Osteoblast (primary cell): ENCODE data around the gene GALNT10. TPM values are rescaled to one million over a fixed set of nuclear protein-coding genes. Genes with fewer than 3 reads are reported as not detected.

ENCODE experiments used
- DNase-seq: peaks from one replicate; pipeline ENCODE4 v3.0.0; 2011; ENCODE audit warnings: low spot score, mixed read lengths; ENCODE audit not compliant: insufficient read length; ENCODE audit errors: missing footprints
- H2AFZ ChIP-seq: 2 replicates; pipeline ENCODE4 v1.6.0; 2011; ENCODE audit warnings: mild to moderate bottlenecking, low read length
- H3K27ac ChIP-seq: 2 replicates; pipeline ENCODE4 v1.5.1; 2011; ENCODE audit warnings: mild to moderate bottlenecking, low read depth, low read length, moderate library complexity
- H3K27me3 ChIP-seq: 2 replicates; pipeline ENCODE4 v1.6.0; 2012; ENCODE audit warnings: mild to moderate bottlenecking, control low read depth, inconsistent platforms, low read length, moderate library complexity; ENCODE audit not compliant: insufficient read depth
- H3K36me3 ChIP-seq: 2 replicates; pipeline ENCODE4 v1.5.1; 2011; ENCODE audit warnings: mild to moderate bottlenecking, low read length, control low read depth, moderate library complexity; ENCODE audit not compliant: insufficient read depth
- H3K4me1 ChIP-seq: 2 replicates; pipeline ENCODE4 v1.5.1; 2011; ENCODE audit warnings: mild to moderate bottlenecking, low read length, control low read depth, moderate library complexity; ENCODE audit not compliant: insufficient read depth
- H3K4me2 ChIP-seq: 2 replicates; pipeline ENCODE4 v1.6.0; 2011; ENCODE audit warnings: mild to moderate bottlenecking, low read length; ENCODE audit not compliant: insufficient read depth
- H3K4me3 ChIP-seq: fragments of 200-600 bp; sonication (generic); 3 replicates; pipeline ENCODE4 v1.5.1; 2012; ENCODE audit warnings: mild to moderate bottlenecking, low read length, inconsistent platforms; ENCODE audit not compliant: insufficient read depth
- H3K79me2 ChIP-seq: 2 replicates; pipeline ENCODE4 v1.6.0; 2012; ENCODE audit warnings: mild to moderate bottlenecking, low read length, control low read depth, inconsistent platforms; ENCODE audit not compliant: insufficient read depth
- H3K9me3 ChIP-seq: 2 replicates; pipeline ENCODE4 v1.5.1; 2011; ENCODE audit warnings: low read depth, low read length, control low read depth
- H4K20me1 ChIP-seq: 2 replicates; pipeline ENCODE4 v1.6.0; 2012; ENCODE audit warnings: mild to moderate bottlenecking, low read length, control low read depth; ENCODE audit not compliant: insufficient read depth
- total RNA-seq: library from RNA; depleted of rRNA; stranded (reverse); fragments of >200 nt; gene quantifications from 2 replicates; pipeline ENCODE4 v1.2.3, GENCODE V29; 2012
- TF ChIP-seq, protein P1 (sequence below): IDR thresholded peaks from 2 replicates; pipeline ENCODE4 v1.5.1; 2011; ENCODE audit warnings: mild to moderate bottlenecking, low read depth, low read length, moderate library complexity; ENCODE audit errors: extremely low read depth

The GALNT10 gene
- total RNA-seq, 1 donor = 62.2 TPM

- no peaks in the 10 kb centered on the region for H3K79me2 ChIP-seq
- no peaks in the 10 kb centered on the region for H4K20me1 ChIP-seq
- no peak overlapping the region for H3K4me2 ChIP-seq
- H2AFZ ChIP-seq = no peak overlapping the region
- peaks cover 58% of the 10 kb centered on the region for H3K36me3 ChIP-seq
- H3K27ac ChIP-seq = no peak overlapping the region
- H3K9me3 ChIP-seq = no peaks in the 10 kb centered on the region
- no peak overlapping the region for H3K4me3 ChIP-seq
- H3K27me3 ChIP-seq = no peaks in the 10 kb centered on the region
- H3K4me1 ChIP-seq = no peaks in the 10 kb centered on the region
- TF ChIP-seq, protein P1, sequence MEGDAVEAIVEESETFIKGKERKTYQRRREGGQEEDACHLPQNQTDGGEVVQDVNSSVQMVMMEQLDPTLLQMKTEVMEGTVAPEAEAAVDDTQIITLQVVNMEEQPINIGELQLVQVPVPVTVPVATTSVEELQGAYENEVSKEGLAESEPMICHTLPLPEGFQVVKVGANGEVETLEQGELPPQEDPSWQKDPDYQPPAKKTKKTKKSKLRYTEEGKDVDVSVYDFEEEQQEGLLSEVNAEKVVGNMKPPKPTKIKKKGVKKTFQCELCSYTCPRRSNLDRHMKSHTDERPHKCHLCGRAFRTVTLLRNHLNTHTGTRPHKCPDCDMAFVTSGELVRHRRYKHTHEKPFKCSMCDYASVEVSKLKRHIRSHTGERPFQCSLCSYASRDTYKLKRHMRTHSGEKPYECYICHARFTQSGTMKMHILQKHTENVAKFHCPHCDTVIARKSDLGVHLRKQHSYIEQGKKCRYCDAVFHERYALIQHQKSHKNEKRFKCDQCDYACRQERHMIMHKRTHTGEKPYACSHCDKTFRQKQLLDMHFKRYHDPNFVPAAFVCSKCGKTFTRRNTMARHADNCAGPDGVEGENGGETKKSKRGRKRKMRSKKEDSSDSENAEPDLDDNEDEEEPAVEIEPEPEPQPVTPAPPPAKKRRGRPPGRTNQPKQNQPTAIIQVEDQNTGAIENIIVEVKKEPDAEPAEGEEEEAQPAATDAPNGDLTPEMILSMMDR = no peak
- DNase-seq = no peak
Observed at GRCh38 chr5:154386952-154387629, 196.6 kb downstream of the GALNT10 start.

- Histone ChIP-seq H3K4me2 (no peak overlapping the region), H4K20me1 (no peaks in the 10 kb centered on the region), H3K27me3 (no peaks in the 10 kb centered on the region), H3K4me1 (no peaks in the 10 kb centered on the region), H2AFZ (no peak overlapping the region), H3K4me3 (no peak overlapping the region), H3K79me2 (no peaks in the 10 kb centered on the region), H3K36me3 (peaks cover 49% of the 10 kb centered on the region), H3K9me3 (no peaks in the 10 kb centered on the region), H3K27ac (no peak overlapping the region)
- DNase-seq = no peak
- TF ChIP-seq, protein P1 = no peak
Observed at GRCh38 chr5:154388842-154389241, 198.3 kb downstream of the GALNT10 start.

- no peaks in the 10 kb centered on the region for H3K27me3 ChIP-seq
- TF ChIP-seq, protein P1 = no peak
- H3K36me3 ChIP-seq = peaks cover 46% of the 10 kb centered on the region
- no peak overlapping the region for H3K27ac ChIP-seq
- no peaks in the 10 kb centered on the region for H3K4me1 ChIP-seq
- H3K79me2 ChIP-seq = no peaks in the 10 kb centered on the region
- no peaks in the 10 kb centered on the region for H4K20me1 ChIP-seq
- no peak for DNase-seq
- H3K4me3 ChIP-seq = no peak overlapping the region
- no peak overlapping the region for H3K4me2 ChIP-seq
- no peaks in the 10 kb centered on the region for H3K9me3 ChIP-seq
- H2AFZ ChIP-seq = no peak overlapping the region
Observed at GRCh38 chr5:154390096-154390495, 199.6 kb downstream of the GALNT10 start.

- Histone ChIP-seq H3K36me3 (peaks cover 44% of the 10 kb centered on the region), H4K20me1 (no peaks in the 10 kb centered on the region), H3K4me3 (no peak overlapping the region), H2AFZ (no peak overlapping the region), H3K27ac (no peak overlapping the region), H3K4me2 (no peak overlapping the region), H3K79me2 (no peaks in the 10 kb centered on the region), H3K9me3 (no peaks in the 10 kb centered on the region), H3K27me3 (no peaks in the 10 kb centered on the region), H3K4me1 (no peaks in the 10 kb centered on the region)
- TF ChIP-seq, protein P1 = no peak
- DNase-seq = no peak
Observed at GRCh38 chr5:154390746-154391359, 200.3 kb downstream of the GALNT10 start.
